ENCODE results near the gene LGMN.
"Not testable (repeated sequence)": the region's sequence is repeated elsewhere in the genome, so short reads cannot be mapped to it uniquely, and the experiment has no call there.

Gene LGMN

GRCh38 chr14:92688434-92689375 is 59.7 kb downstream of the LGMN start:
- Histone ChIP-seq H3K36me3 (ENCODE audit: insufficient read depth, low read length) (peaks cover 10% of the 10 kb centered on the region), H3K9me3 (ENCODE audit: low read length) (no peaks in the 10 kb centered on the region), H3K27me3 (ENCODE audit: control insufficient read depth in 1 of 2, insufficient read depth in 2 of 2, low read length in 2 of 2) (no peaks in the 10 kb centered on the region), H3K4me1 (ENCODE audit: insufficient read depth, low read length) (peaks cover 24% of the 10 kb centered on the region), H3K4me3 (ENCODE audit: low read depth in 1 of 2, low read length in 2 of 2) (no peak overlapping the region), H3K9ac (ENCODE audit: low read length) (no peak overlapping the region), H3K27ac (ENCODE audit: low read depth, low read length) (no peak overlapping the region)

GRCh38 chr14:92687681-92688433 is 60.6 kb downstream of the LGMN start:
- H3K27ac ChIP-seq (ENCODE audit: low read depth, low read length), result no peak overlapping the region
- no peaks in the 10 kb centered on the region for H3K9me3 ChIP-seq (ENCODE audit: low read length)
- peak overlapping the region; percentile 41 to 43 for H3K4me3 ChIP-seq (ENCODE audit: low read depth in 1 of 2, low read length in 2 of 2)
- H3K4me1 ChIP-seq (ENCODE audit: insufficient read depth, low read length), result peaks cover 16% of the 10 kb centered on the region
- no peak overlapping the region for H3K9ac ChIP-seq (ENCODE audit: low read length)
- no peaks in the 10 kb centered on the region for H3K27me3 ChIP-seq (ENCODE audit: control insufficient read depth in 1 of 2, insufficient read depth in 2 of 2, low read length in 2 of 2)
- peaks cover 10% of the 10 kb centered on the region for H3K36me3 ChIP-seq (ENCODE audit: insufficient read depth, low read length)

- Histone ChIP-seq H3K4me3 (ENCODE audit: low read depth in 1 of 2, low read length in 2 of 2) (peak overlapping the region; percentile 41 to 42), H3K36me3 (ENCODE audit: insufficient read depth, low read length) (peaks cover 19% of the 10 kb centered on the region), H3K9ac (ENCODE audit: low read length) (no peak overlapping the region), H3K4me1 (ENCODE audit: insufficient read depth, low read length) (peaks cover 7% of the 10 kb centered on the region), H3K27me3 (ENCODE audit: control insufficient read depth in 1 of 2, insufficient read depth in 2 of 2, low read length in 2 of 2) (no peaks in the 10 kb centered on the region), H3K27ac (ENCODE audit: low read depth, low read length) (peak overlapping the region; percentile 73), H3K9me3 (ENCODE audit: low read length) (no peaks in the 10 kb centered on the region)
Observed at GRCh38 chr14:92686900-92687427, 61.5 kb downstream of the LGMN start.

GRCh38 chr14:92686411-92686899 is 62.0 kb downstream of the LGMN start:
- Histone ChIP-seq H3K4me1 (ENCODE audit: insufficient read depth, low read length) (peaks cover 6% of the 10 kb centered on the region), H3K27ac (ENCODE audit: low read depth, low read length) (peak overlapping the region; percentile 73), H3K9me3 (ENCODE audit: low read length) (no peaks in the 10 kb centered on the region), H3K4me3 (ENCODE audit: low read depth in 1 of 2, low read length in 2 of 2) (no peak overlapping the region), H3K9ac (ENCODE audit: low read length) (no peak overlapping the region), H3K27me3 (ENCODE audit: control insufficient read depth in 1 of 2, insufficient read depth in 2 of 2, low read length in 2 of 2) (no peaks in the 10 kb centered on the region), H3K36me3 (ENCODE audit: insufficient read depth, low read length) (peaks cover 19% of the 10 kb centered on the region)

- H3K36me3 ChIP-seq (ENCODE audit: insufficient read depth, low read length), result peaks cover 19% of the 10 kb centered on the region
- H3K9me3 ChIP-seq (ENCODE audit: low read length), result no peaks in the 10 kb centered on the region
- peak overlapping the region; percentile 73 for H3K27ac ChIP-seq (ENCODE audit: low read depth, low read length)
- peaks cover 12% of the 10 kb centered on the region for H3K4me1 ChIP-seq (ENCODE audit: insufficient read depth, low read length)
- H3K27me3 ChIP-seq (ENCODE audit: control insufficient read depth in 1 of 2, insufficient read depth in 2 of 2, low read length in 2 of 2), result no peaks in the 10 kb centered on the region
- no peak overlapping the region for H3K9ac ChIP-seq (ENCODE audit: low read length)
- H3K4me3 ChIP-seq (ENCODE audit: low read depth in 1 of 2, low read length in 2 of 2), result no peak overlapping the region
Observed at GRCh38 chr14:92685784-92686355, 62.6 kb downstream of the LGMN start.

- H3K36me3 ChIP-seq (ENCODE audit: insufficient read depth, low read length), result peaks cover 23% of the 10 kb centered on the region
- no peak overlapping the region for H3K4me3 ChIP-seq (ENCODE audit: low read depth in 1 of 2, low read length in 2 of 2)
- H3K27me3 ChIP-seq (ENCODE audit: control insufficient read depth in 1 of 2, insufficient read depth in 2 of 2, low read length in 2 of 2), result no peaks in the 10 kb centered on the region
- H3K27ac ChIP-seq (ENCODE audit: low read depth, low read length), result no peak overlapping the region
- peaks cover 16% of the 10 kb centered on the region for H3K4me1 ChIP-seq (ENCODE audit: insufficient read depth, low read length)
- H3K9me3 ChIP-seq (ENCODE audit: low read length), result no peaks in the 10 kb centered on the region
- H3K9ac ChIP-seq (ENCODE audit: low read length), result no peak overlapping the region
Observed at GRCh38 chr14:92684801-92685560, 63.4 kb downstream of the LGMN start.

- Histone ChIP-seq H3K4me3 (ENCODE audit: low read depth in 1 of 2, low read length in 2 of 2) (no peak overlapping the region), H3K9me3 (ENCODE audit: low read length) (no peaks in the 10 kb centered on the region), H3K4me1 (ENCODE audit: insufficient read depth, low read length) (peaks cover 16% of the 10 kb centered on the region), H3K27ac (ENCODE audit: low read depth, low read length) (no peak overlapping the region), H3K27me3 (ENCODE audit: control insufficient read depth in 1 of 2, insufficient read depth in 2 of 2, low read length in 2 of 2) (no peaks in the 10 kb centered on the region), H3K36me3 (ENCODE audit: insufficient read depth, low read length) (peaks cover 33% of the 10 kb centered on the region), H3K9ac (ENCODE audit: low read length) (no peak overlapping the region)
Observed at GRCh38 chr14:92683041-92683440, 65.4 kb downstream of the LGMN start.

GRCh38 chr14:92680781-92681650 is 67.4 kb downstream of the LGMN start:
- H3K9me3 ChIP-seq (ENCODE audit: low read length), result no peaks in the 10 kb centered on the region
- peaks cover 11% of the 10 kb centered on the region for H3K4me1 ChIP-seq (ENCODE audit: insufficient read depth, low read length)
- no peak overlapping the region for H3K4me3 ChIP-seq (ENCODE audit: low read depth in 1 of 2, low read length in 2 of 2)
- H3K27ac ChIP-seq (ENCODE audit: low read depth, low read length), result no peak overlapping the region
- peaks cover 48% of the 10 kb centered on the region for H3K36me3 ChIP-seq (ENCODE audit: insufficient read depth, low read length)
- no peaks in the 10 kb centered on the region for H3K27me3 ChIP-seq (ENCODE audit: control insufficient read depth in 1 of 2, insufficient read depth in 2 of 2, low read length in 2 of 2)
- H3K9ac ChIP-seq (ENCODE audit: low read length), result no peak overlapping the region

GRCh38 chr14:92680330-92680729 is 68.1 kb downstream of the LGMN start:
- H3K9ac ChIP-seq (ENCODE audit: low read length); H3K4me3 ChIP-seq (ENCODE audit: low read depth in 1 of 2, low read length in 2 of 2); H3K27me3 ChIP-seq (ENCODE audit: control insufficient read depth in 1 of 2, insufficient read depth in 2 of 2, low read length in 2 of 2); H3K9me3 ChIP-seq (ENCODE audit: low read length); H3K27ac ChIP-seq (ENCODE audit: low read depth, low read length): not testable (repeated sequence)
- Histone ChIP-seq H3K36me3 (ENCODE audit: insufficient read depth, low read length) (peaks cover 47% of the 10 kb centered on the region), H3K4me1 (ENCODE audit: insufficient read depth, low read length) (peaks cover 11% of the 10 kb centered on the region)

GRCh38 chr14:92679246-92679645 is 69.2 kb downstream of the LGMN start:
- Histone ChIP-seq H3K4me3 (ENCODE audit: low read depth in 1 of 2, low read length in 2 of 2) (no peak overlapping the region), H3K9me3 (ENCODE audit: low read length) (no peaks in the 10 kb centered on the region), H3K4me1 (ENCODE audit: insufficient read depth, low read length) (peaks cover 11% of the 10 kb centered on the region), H3K27ac (ENCODE audit: low read depth, low read length) (no peak overlapping the region), H3K9ac (ENCODE audit: low read length) (no peak overlapping the region), H3K36me3 (ENCODE audit: insufficient read depth, low read length) (peaks cover 45% of the 10 kb centered on the region), H3K27me3 (ENCODE audit: control insufficient read depth in 1 of 2, insufficient read depth in 2 of 2, low read length in 2 of 2) (no peaks in the 10 kb centered on the region)
